Measurements from ENCODE around the gene LRRC61.

LRRC61 gene

GRCh38 chr7:150365194-150365593, 42.0 kb downstream of the LRRC61 start:
- Histone ChIP-seq H4K20me1 (ENCODE audit: insufficient read depth) (no peaks in the 10 kb centered on the region), H2AFZ (ENCODE audit: low read depth) (no peak overlapping the region), H3K79me2 (ENCODE audit: insufficient read depth, low read depth) (peaks cover 18% of the 10 kb centered on the region), H3K9ac (no peak overlapping the region), H3K27ac (no peak overlapping the region), H3K4me2 (no peak overlapping the region), H3K27me3 (ENCODE audit: insufficient read depth, low read depth) (no peaks in the 10 kb centered on the region), H3K4me1 (ENCODE audit: low read depth, poor library complexity, severe bottlenecking) (peaks cover 40% of the 10 kb centered on the region), H3K36me3 (ENCODE audit: insufficient read depth) (no peaks in the 10 kb centered on the region), H3K4me3 (IDR thresholded peaks at IDR 0.05; ENCODE audit: insufficient read depth, low read depth, low read length) (no peak overlapping the region)
- TF ChIP-seq, protein P1, sequence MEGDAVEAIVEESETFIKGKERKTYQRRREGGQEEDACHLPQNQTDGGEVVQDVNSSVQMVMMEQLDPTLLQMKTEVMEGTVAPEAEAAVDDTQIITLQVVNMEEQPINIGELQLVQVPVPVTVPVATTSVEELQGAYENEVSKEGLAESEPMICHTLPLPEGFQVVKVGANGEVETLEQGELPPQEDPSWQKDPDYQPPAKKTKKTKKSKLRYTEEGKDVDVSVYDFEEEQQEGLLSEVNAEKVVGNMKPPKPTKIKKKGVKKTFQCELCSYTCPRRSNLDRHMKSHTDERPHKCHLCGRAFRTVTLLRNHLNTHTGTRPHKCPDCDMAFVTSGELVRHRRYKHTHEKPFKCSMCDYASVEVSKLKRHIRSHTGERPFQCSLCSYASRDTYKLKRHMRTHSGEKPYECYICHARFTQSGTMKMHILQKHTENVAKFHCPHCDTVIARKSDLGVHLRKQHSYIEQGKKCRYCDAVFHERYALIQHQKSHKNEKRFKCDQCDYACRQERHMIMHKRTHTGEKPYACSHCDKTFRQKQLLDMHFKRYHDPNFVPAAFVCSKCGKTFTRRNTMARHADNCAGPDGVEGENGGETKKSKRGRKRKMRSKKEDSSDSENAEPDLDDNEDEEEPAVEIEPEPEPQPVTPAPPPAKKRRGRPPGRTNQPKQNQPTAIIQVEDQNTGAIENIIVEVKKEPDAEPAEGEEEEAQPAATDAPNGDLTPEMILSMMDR (conservative IDR thresholded peaks at IDR 0.05; ENCODE audit: low read depth, low read length), result no peak

DNA sequence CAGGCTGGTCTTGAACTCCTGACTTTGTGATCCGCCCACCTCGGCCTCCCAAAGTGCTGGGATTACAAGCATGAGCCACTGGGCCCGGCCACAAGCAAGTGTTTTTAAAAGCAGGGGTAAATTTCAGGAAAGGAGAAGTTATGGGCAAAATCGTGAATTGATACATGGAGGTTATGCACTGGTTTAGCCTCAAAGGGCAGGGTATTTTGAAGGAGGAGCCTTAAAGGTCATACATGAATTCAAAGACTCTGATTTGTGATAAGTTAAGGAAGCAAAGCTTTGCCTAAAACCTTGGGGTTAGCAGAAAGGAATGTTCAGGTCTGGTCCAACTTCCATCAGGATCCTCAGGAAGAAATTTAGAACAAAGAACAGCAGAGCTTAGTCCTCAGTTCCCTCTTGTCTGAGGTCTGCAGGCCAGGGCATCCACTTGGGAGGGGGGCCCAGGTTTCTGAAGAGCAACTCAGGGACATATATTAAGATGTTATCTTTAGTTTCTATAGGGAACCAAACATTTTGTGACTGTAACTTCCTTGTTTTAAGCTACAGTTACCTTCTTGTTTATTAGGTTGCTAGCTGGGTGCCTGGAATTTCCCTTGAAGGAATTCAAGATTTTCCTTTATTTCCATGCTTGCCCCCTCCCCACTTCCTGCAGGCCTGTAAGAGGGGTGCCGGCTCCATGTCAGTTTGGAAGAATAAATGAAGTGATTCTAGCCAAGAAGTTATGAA, 42.7 kb downstream of the LRRC61 start:
- peaks cover 4% of the 10 kb centered on the region; the same call in 1 of the 2 replicates for H3K36me3 ChIP-seq (ENCODE audit: insufficient read depth)
- peak overlapping the region; percentile 17; the same call in 1 of the 2 replicates for H3K4me2 ChIP-seq
- H2AFZ ChIP-seq (ENCODE audit: low read depth), result peak overlapping the region; percentile 14; the same call in 1 of the 2 replicates
- peaks cover 24% of the 10 kb centered on the region for H3K79me2 ChIP-seq (ENCODE audit: insufficient read depth, low read depth)
- H3K9ac ChIP-seq, result peak overlapping the region; percentile 17; the same call in 1 of the 2 replicates
- peaks cover 40% of the 10 kb centered on the region for H3K4me1 ChIP-seq (ENCODE audit: low read depth, poor library complexity, severe bottlenecking)
- H3K27ac ChIP-seq, result peak overlapping the region; percentile 47
- TF ChIP-seq, protein P1 (conservative IDR thresholded peaks at IDR 0.05; ENCODE audit: low read depth, low read length), result no peak
- no peaks in the 10 kb centered on the region for H3K27me3 ChIP-seq (ENCODE audit: insufficient read depth, low read depth)
- no peak overlapping the region for H3K4me3 ChIP-seq (IDR thresholded peaks at IDR 0.05; ENCODE audit: insufficient read depth, low read depth, low read length)
- H4K20me1 ChIP-seq (ENCODE audit: insufficient read depth), result no peaks in the 10 kb centered on the region

DNA sequence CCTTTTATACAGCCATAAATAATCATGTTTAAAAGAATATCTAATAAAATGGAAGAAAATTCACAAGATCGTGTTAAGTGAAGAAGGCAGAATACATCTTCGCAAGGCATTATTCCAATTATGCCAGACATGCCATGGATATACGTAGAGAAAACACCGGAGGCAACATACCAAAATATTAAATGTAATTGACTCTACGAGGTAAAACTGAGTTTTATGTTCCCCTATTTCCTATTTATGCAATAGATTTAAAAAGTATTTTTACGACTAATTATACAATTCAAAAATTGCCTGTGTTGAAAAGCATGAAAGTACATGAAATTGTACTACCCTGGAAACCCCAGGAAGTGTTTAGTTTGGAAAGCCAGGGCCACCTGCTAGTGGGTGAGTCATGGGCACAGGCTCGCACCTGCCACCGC, 44.5 kb downstream of the LRRC61 start:
- TF ChIP-seq, protein P1 (conservative IDR thresholded peaks at IDR 0.05; ENCODE audit: low read depth, low read length), result no peak
- Histone ChIP-seq H3K9ac (peak overlapping the region; percentile 100), H3K4me2 (peak overlapping the region; percentile 97), H3K27ac (peak overlapping the region; percentile 100), H2AFZ (ENCODE audit: low read depth) (peak overlapping the region; percentile 16; the same call in 1 of the 2 replicates), H4K20me1 (ENCODE audit: insufficient read depth) (no peaks in the 10 kb centered on the region), H3K27me3 (ENCODE audit: insufficient read depth, low read depth) (no peaks in the 10 kb centered on the region), H3K4me3 (IDR thresholded peaks at IDR 0.05; ENCODE audit: insufficient read depth, low read depth, low read length) (no peak overlapping the region), H3K36me3 (ENCODE audit: insufficient read depth) (peaks cover 15% of the 10 kb centered on the region; the same call in 1 of the 2 replicates), H3K79me2 (ENCODE audit: insufficient read depth, low read depth) (peaks cover 43% of the 10 kb centered on the region), H3K4me1 (ENCODE audit: low read depth, poor library complexity, severe bottlenecking) (peaks cover 58% of the 10 kb centered on the region)

- TF ChIP-seq, protein P1 (conservative IDR thresholded peaks at IDR 0.05; ENCODE audit: low read depth, low read length), result no peak
- peak within 1 kb of the TSS; percentile 100 for H3K9ac ChIP-seq
- H3K27ac ChIP-seq, result peak within 1 kb of the TSS; percentile 100
- H3K79me2 ChIP-seq (ENCODE audit: insufficient read depth, low read depth), result peaks cover 49% of the 10 kb centered on the region
- peaks cover 17% of the 10 kb centered on the region; the same call in 1 of the 2 replicates for H3K36me3 ChIP-seq (ENCODE audit: insufficient read depth)
- H3K27me3 ChIP-seq (ENCODE audit: insufficient read depth, low read depth), result no peaks in the 10 kb centered on the region
- H4K20me1 ChIP-seq (ENCODE audit: insufficient read depth), result no peaks in the 10 kb centered on the region
- H3K4me1 ChIP-seq (ENCODE audit: low read depth, poor library complexity, severe bottlenecking), result peaks cover 64% of the 10 kb centered on the region
- peak within 1 kb of the TSS; percentile 25 for H3K4me3 ChIP-seq (IDR thresholded peaks at IDR 0.05; ENCODE audit: insufficient read depth, low read depth, low read length)
- peak within 1 kb of the TSS; percentile 97 for H3K4me2 ChIP-seq
- peak within 1 kb of the TSS; percentile 16; the same call in 1 of the 2 replicates for H2AFZ ChIP-seq (ENCODE audit: low read depth)
Measured at GRCh38 chr7:150368096-150368883, 45.1 kb downstream of the LRRC61 start, which contains the start of gene REPIN1. Gene REPIN1 (plus strand): TSS chr7:150368822. CDS start chr7:150369712, 890 bp downstream.

All from KMS-11 (cell line).